ENCODE data around the gene RSRC2.
"Not testable (repeated sequence)": the region's sequence is repeated elsewhere in the genome, so short reads cannot be mapped to it uniquely, and the experiment has no call there.

Gene RSRC2

DNA sequence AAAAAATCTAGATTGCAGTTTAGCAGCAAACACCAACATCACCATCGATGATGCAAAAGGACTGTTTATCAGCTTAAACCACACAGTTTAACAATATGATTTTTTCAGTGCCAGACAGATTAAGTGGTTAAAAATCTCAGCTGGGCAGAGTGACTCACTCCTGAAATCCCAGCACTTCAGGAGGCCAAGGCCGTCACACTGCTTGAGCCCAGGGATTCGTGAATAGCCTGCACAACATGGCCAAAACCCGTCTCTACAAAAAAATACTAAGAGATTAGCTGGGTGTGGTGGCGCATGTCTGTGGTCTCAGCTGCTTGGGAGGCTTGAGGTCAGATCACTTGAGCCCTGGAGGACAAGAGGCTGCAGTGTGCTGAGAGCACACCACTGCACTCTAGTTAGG, 8.9 kb downstream of the RSRC2 start:
- no peak for DNase-seq

DNA sequence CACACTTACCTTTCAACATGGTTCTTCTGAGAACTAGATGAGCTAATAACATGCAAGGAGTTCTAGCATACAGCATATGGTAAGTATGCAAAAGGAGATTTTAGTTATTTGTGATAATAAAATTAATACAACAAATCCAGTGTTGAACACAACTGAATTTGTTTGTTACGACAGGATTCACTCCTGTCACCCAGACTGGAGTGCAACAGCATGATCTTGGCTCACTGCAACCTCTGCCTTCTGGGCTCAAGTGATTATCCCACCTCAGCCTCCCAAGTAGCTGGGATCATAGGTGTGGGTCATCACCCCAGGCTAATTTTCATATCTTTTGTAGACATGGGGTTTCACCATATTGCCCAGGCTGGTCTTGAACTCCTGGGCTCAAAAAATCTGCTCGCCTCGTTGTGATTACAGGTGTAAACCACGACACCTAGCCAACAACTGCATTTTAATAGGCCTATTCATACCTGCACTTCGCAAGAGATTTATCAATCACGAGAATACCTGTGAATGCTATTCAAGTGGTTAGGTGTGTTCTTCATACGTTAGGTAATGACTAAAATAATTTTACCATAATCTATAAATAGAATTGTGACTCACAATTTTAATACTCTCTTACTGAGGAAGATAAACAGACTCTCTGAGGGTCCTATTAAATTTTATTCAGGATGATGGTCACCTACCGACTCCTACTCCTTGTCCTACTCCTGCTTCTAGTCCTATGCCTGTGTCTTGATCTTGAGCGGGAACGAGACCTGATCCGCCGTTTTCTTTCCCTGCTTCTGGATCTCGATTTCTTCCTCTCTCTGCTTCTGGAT, 10.0 kb downstream of the RSRC2 start:
- DNase-seq, result no peak

DNA sequence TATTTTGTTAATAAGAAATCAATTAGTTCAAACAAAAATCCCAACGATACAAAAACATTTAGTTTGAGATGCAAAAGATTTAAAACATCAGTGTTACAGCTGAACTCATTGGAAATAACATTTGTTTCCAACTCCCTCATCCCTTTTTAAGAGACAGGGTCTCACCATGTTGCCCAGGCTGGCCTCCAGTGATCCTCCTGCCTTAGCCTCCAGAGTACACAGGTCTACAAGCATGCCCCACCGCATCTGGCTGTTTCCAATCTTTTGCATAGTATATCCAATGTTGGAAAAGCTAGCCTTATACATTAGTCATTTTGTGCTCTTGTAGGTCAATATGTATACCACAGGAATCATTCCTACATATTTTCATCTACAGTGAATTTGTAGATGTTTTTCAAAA, 11.5 kb downstream of the RSRC2 start:
- DNase-seq, result no peak

DNA sequence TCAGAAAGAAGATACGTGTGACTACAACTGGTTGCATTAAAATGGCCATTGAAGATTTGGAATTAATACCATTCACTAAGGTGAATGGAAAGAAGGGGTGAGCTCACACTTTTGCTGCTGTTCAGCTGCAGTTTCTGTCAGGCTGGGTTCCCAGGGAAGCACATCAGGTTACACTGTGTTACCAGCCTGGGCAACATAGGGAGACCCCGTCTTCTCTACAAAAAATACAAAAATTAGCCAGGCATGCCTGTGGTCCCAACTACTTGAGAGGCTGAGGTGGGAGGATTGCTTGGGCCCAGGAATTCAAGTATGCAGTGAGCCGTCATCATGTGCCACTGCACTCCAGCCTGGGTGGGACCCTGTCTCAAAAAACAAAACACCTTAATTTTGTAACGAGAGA, 13.1 kb downstream of the RSRC2 start:
- DNase-seq, result no peak

DNA sequence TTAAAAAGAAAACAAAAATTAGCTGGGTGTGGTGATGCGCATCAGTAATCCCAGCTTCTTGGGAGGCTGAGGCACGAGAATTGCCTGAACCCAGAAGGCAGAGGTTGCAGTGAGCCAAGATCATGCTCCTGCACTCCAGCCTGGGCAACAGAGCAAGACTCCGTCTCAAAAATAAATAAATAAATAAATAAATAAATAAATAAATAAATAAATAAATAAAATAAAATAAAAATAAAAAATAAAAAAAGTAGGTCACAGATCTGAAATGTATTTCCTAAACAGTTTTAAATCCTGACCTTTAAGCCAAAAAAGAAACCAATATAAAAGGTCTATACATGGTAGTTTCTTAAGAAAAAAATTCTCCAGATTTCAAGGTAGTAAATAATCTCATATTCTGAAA, 13.7 kb downstream of the RSRC2 start:
- DNase-seq, result not testable (repeated sequence)

DNA sequence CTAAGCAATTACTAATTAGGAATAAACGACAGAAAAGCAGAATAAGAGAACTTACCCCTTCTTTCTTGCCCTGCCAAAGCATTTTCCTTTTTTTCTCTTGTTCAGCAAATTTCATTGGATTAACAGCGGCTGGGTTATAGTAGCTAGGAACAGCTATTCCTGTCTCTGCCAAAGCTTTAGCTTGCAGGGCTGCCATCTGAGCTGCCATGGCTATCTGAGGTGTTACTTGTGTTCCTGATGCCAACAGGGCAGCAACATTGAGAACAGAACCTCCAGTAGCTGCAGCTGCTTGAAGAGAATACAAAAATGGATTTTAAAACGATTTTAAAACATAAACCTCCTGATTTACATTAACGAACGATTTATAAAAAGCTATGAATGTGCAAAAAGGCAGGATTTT, 18.6 kb downstream of the RSRC2 start:
- DNase-seq, result no peak

DNA sequence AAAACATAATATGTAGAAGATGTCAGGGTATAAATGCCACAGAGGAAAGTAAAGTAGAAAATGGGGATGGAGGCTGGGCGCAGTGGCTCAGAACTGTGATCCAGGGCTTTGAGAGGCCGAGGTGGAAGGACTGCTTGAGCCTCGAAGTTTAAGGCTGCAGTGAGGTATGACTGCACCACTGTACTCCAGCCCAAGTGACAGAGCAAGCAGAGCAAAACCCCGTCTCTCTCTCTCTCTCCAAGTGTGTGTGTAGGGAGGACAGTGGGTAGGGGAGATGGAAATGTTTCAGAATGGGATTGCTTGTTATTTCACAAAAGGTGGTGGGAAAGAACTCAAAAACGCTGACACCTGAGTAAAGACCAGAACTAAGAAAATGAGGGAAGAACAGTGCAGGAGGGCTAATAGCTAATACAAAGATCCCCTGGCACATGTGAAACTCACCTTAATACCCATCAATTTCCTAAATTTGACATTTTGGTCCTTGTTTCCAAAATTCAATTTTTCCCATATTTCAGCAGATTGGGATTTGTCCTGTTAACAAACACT, 20.3 kb downstream of the RSRC2 start:
- no peak for DNase-seq

DNA sequence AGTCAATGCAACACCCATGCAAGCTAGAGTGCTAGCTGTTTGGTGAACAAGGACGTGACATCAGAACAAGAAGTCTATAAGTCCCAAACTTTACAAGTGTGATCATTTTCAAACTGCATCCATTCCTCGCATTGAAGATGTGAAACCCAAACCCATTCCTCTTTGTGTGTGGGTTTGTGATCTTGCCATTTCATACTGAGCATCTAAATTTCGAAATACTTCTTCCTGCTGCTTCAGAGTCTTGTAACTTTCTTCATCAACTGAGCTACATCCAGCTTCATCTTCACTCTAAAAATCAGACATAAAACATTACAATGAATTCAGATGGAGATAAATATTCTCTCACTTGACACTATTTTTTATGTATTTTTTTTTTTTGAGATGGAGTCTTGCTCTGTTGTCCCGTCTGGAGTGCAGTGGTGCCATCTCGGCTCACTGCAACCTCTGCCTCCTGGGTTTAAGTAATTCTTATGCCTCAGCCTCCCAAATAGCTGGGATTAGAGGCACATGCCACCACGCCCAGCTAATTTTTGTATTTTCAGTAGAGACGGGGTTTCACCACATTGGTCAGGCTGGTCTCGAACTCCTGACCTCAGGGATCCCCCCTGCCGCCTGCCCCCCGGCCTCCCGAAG, 21.2 kb downstream of the RSRC2 start:
- DNase-seq, result no peak

DNA sequence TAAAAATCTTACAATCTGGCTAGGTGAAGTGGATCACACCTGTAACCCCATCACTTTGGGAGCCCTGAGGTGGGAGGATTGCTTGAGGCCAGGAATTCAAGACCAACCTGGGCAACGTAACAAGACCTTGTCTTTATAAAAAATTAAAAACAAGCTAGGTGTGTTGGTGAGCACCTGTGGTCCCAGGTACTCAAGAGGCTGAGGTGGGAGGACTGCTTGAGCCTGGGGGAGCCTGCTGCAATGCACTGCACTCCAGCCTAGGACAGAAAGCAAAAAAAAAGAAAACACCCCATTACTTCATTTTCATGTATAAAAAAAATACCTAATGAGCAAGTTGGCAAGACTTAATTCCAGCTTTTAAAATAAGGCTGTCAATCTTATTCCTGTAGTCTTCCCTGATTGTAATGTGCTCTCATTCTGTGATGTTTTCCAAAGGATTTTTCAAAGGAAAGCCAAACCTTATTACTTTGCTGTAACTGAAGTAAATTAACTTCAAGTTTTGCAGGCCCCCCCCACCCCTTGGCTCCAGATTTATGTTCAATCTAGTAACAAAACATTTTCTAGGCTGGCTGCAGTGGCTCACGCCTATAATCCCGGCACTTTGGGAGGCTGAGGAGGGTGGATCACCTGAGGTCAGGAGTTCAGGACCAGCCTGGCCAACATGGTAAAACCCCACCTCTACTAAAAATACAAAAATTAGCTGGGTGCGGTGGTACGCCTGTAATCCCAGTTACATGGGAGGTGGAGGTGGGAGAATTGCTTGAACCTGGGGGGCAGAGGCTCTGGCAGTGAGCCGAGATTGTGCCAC, 22.7 kb downstream of the RSRC2 start:
- no peak for DNase-seq

DNA sequence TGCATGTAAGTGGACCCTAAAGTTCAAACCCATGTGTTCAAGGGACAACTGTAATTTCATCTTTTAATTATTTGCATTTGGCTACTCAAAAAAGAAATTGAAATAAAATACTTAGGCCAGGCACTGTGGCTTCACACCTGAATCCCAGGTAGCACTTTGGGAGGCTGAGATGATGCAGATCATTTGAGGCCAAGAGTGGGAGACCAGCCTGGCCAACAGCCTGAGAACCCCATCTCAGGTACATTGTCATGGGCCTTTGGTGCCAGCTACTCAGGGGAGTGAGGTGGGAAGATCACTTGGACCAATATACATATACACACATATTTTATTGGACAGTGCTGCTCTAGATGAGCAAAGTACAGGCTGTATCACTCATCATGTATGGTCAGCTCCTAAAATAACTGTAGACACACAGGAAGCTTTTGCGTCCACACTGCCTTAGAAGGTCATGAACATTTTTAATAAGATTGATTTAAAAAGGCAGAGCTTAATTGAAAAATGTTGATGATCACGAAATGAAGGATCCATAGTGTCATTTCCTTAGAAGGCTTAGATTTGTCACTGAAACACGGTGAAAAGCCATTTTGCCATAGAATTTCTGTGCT, 23.5 kb downstream of the RSRC2 start:
- DNase-seq, result peak; percentile 29

DNA sequence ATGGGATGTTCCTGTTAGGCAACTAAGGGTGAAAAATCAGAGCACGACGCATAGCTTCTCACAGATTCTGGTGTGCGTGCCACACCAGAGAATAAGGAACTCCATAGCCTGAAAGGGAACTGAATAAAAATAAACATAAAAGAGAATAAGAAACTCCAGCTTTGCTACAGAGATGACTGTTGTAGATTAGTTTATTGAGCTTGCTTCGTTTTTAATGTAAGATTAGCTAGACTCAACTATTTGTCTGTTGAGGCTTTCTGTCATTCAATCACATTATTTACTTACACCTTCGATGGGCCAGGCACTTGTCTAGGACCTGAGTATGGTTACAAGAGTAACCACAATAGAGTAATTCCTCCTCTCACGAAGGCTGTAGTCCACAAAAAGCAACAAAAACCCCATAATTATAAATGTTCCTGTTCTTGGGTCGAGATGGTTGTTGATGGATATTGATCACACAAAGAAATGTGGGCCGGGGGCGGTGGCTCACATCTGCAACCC, 25.2 kb downstream of the RSRC2 start:
- peak; percentile 51 for DNase-seq

DNA sequence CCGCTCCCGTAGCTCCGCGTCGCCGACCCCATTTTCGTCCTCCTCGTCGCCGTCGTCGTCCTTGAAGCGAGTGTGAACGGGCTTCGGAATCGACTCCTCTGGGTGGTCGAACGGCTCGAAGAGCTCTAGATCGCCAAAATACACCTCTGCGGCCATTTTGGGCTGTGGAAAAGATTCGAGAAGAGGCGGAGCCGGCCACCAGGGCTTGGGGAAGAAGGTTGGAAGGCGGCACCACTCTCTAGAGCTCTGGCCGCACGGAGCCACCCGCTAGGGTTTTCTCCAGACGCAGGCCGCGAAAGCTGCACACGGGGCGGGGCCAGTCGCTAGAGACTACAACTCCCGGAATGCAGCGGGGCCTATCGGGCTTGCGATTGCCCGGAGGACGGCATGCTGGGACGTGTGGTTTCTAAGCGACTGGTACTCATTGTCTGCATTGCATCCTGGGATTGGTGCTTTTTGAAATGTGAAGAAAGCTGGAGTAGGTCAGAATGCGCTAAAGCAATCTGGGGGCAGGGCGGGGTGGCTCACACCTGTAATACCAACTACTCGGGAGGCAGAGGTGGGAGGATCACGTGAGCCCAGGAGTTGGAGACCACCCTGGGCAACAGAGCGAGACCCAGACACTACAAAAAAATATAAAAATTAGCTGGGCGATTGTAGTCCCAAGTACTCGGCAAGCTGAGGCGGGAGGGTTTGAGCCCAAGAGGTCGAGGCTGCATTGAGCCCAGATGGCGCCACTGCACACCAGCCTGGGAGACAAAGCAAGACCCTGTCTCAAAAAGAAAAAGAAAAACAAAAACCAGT, 25.8 kb downstream of the RSRC2 start, which contains the start of gene ZCCHC8:
Gene ZCCHC8 (minus strand): TSS at position 248 of the 804 bp plus-strand sequence. CDS start 92 bp downstream, at position 156.
- DNase-seq, result peak; percentile 100

DNA sequence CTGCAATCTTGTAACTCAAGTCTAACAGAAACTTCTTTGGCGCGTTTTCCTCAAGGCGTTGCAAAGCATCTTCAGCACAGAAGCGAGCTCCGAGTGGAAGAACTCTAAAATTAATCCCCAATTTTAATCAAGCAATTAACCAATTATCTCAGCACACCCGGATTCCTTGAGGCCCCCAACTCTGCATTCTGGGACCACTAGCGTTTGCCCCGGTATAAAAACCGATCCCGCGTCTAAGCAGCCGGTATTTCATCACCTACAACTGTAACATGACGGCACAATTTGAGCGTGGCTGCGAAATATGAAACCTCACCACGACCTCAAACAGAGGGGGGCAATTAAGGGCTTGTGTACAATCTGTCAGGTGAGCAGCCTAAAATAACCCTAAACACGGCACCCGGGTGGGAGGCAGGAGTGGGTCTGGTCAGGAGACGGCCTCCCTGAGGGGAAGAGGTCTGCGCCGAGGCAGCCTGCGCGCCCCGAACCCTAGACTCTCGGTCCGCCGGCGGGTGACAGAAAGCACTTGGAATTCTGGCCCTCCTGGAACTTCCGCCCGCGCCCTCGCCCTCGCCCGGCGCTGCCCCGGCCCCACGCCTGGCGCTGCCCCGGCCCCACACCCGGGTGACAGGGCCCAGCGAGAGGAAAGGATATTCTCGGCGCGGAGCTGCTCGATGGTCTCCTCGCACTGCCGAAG, 26.6 kb downstream of the RSRC2 start:
- DNase-seq, result peak; percentile 81

DNA sequence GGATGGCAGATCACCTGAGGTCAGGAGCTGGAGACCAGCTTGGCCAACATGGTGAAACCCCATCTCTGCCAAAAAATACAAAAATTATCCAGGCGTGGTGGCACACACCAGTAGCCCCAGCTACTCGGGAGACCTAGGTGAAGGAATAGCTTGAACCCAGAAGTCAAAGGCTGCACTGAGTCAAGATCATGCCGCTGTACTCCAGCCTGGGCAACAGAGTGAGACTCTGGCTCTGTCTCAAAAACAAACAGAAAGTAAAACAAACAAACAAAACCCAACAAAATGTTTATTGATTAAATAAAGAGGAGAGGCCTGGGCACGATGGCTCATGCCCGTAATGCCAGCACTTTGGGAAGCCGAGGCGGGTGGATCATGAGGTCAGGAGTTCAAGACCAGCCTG, 31.5 kb downstream of the RSRC2 start:
- DNase-seq, result no peak

DNA sequence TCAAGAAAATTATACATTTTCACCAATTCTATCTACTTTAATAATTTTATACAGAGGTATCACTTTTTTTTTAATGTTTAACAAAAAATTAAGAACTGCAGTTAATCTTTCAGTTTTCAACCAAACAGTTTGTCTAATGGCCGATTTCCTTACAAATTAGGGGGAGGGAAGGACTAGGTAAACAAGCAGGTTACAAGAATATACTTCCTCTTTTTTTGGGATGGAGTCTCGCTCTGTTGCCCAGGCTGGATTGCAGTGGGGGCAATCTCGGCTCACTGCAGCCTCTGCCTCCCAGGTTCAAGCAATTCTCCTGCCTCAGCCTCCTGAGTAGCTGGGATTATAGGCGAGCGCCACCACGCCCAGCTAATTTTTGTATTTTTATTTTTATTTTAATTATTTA, 33.5 kb downstream of the RSRC2 start:
- DNase-seq, result not testable (repeated sequence)

DNA sequence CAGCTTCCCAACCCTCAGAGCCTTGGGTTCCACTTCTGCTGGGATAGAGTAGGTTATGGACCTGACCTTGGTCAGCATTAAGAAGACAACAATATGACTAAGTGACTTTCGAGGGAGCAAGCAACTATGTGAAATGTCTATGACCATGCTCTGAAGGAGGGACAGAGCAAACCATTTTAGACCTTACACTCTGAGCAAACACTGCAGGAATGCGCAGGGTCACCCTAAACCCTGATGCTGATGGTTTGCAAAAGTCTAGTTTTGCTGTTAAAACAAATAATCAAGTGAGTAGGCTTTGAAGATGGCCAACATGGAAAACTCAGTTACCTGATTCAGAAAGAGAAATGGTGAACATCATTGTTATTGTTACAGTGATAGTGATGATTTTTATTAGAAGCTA, 34.7 kb downstream of the RSRC2 start:
- no peak for DNase-seq

DNA sequence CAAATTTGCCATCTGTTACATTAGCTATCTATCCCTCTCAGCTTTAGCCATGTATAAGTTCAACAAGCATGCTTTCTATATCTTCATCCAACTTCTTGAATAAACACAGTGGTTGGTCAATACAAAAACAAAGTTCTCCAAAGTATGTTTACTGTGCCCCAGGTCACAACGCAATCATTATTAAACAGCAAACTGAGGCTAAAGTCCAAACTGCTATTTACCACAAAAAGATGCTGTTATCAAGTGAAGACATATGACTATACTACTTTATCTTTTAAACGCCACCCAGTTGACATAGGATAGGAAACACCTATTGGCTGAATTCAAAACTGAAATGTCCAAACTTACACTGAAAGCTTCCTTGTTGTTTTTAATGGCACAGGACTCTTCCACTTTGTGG, 37.7 kb downstream of the RSRC2 start:
- no peak for DNase-seq

DNA sequence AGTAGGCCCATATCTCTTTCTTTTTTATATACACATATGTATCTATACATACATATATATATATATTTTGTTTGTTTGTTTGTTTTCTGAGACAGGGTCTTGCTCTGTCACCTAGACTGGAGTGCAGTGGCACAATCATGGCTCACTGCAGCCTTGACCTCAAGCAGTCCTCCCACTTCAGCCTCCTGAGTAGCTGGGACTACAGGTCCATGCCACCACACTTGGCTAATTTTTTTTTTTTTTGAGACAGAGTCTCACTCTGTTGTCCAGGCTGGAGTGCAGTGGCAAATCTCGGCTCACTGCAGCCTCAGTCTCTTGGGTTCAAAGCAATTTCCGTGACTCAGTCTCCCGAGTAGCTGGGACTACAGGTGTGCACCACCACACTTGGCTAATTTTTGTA, 38.9 kb downstream of the RSRC2 start:
- not testable (repeated sequence) for DNase-seq

DNA sequence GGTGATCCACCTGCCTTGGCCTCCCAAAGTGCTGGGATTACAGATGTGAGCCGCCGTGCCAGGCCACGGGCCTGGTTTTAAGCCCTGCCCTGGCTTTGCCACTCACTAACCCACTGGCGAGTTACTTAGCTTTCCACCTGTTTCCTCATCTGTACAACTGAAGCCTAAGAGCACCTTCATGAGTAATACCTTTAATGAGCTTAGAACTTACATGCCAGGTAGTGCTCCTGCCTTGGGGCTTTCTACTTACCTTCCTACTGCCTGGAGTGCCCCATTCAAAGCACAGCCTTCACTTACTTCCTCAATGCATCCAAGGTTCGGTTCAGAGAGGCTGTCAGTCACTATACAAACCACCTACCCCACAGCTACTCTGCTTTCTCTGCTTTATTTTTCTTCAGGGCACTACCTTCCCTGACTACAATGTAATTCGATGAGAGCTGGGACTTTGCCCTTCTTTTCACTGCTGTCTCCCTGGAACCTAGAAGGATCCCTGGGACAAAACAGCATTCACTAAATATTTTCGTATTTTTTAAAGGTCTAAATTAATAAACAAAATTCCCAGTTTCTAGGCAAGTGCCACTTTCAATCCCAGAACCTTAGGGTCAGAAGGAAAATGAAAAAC, 39.8 kb downstream of the RSRC2 start:
- no peak for DNase-seq

DNA sequence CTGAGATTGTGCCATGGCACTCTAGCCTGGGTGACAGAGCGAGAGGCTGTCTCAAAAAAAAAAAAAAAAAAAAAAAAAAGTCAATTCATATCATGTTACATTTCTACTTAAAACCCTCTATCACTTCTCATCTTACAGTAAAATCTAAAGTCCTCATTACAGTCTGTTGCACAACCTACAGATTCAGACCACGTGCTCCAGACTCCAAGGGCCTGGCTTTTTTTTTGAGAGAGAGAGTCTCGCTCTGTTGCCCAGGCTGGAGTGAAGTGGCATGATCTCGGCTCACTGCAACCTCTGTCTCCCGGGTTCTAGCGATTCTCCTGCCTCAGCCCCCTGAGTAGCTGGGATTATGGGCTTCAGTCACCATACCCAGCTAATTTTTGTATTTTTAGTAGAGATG, 40.4 kb downstream of the RSRC2 start:
- DNase-seq, result not testable (repeated sequence)

DNA sequence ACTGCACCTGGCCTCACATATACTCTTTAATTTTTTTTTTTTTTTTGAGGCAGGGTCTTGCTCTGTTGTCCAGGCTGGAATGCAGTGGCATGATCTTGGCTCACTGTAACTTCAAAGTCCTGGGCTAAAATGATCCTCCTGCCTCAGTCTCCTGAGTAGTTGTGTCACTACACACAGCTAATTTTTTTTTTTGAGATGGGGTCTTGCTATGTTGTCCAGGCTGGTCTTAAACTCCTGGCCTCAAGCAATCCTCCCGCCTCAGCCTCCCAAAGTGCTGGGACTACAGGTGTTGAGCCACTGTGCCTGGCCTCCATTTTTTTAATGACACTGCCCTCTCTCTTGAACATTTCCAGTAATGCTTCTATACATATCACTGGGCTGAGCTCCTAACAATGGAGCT, 42.4 kb downstream of the RSRC2 start:
- DNase-seq, result not testable (repeated sequence)
